ENCODE data around the gene PTPRJ.

Gene PTPRJ

DNA sequence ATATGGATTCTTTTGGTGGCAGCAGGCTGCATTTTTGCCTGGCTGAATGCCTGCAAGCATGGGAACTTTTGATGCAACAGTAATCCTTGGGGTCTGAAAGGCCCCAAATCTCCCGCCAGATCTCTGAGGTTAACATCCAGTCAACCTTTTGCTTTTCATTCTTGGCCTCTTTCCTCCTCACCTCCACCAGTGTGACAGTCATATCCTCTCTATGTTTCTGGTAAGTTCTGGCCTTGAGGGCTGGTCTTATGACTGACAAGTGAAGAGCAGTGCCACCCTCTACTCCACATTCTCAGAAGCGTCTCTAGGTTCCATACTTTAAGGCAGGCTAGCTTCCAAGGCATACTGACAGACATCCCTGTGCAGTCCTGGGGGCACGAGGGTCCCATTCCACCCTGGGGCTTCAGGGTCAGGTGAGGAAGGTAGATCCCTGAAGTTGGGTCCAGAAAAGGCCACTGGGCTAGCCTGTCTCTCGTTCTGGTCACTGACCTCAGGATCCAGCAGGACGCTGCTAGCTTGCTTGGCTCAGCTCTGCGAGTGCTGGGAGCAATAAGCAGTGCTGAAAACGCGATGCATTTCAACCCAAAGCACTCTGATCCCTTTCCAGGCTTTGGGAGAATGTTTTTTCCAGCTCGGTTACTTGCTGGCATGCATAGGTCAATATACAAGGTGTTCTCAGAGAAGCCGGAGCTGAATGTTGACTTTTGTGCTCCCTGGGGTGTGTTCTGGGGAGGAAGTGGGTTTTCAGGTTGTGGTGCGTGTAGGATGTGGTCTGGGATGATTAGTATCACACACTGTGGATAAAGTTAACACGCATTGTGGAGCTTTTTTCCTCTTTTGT is 75.2 kb downstream of the PTPRJ start:
- peak overlapping the region in 4 of 7 experiments; percentile 12 to 38 (median 30) for H3K4me3 ChIP-seq (ENCODE audit: control insufficient read depth in 1 of 7, extremely low read depth in 1 of 7, insufficient read depth in 4 of 7, low read depth in 2 of 7, low read length in 6 of 7)
- no peaks in the 10 kb centered on the region for H3K27me3 ChIP-seq (replicated peaks in 2 of 5; ENCODE audit: control insufficient read depth in 4 of 5, insufficient read depth in 5 of 5, low read length in 4 of 5)
- H3K36me3 ChIP-seq (ENCODE audit: control insufficient read depth in 4 of 4, insufficient read depth in 4 of 4, low read length in 3 of 4) = no peaks in the 10 kb centered on the region
- POLR2A ChIA-PET = no interaction called here
- CTCF ChIA-PET = interaction anchor here (0.6 to 3.1 kb wide), 11 partner anchors 12 to 121 kb away, joined by 3 to 10 read pairs (median 4); no protein-coding TSS in a partner anchor
- H3K9me3 ChIP-seq (ENCODE audit: control extremely low read depth in 1 of 5, control insufficient read depth in 4 of 5, insufficient read depth in 2 of 5, low read depth in 1 of 5, low read length in 4 of 5) = no peaks in the 10 kb centered on the region
- DNase-seq = peak; percentile 78 to 90 (median 87)
- H3K27ac ChIP-seq (ENCODE audit: insufficient read depth in 1 of 2, low read depth in 1 of 2, low read length in 2 of 2, poor library complexity in 1 of 2, severe bottlenecking in 2 of 2) = no peak overlapping the region
- peaks cover 20 to 50% (median 24%) of the 10 kb centered on the region in 4 experiments for H3K4me1 ChIP-seq (ENCODE audit: control extremely low read depth in 1 of 4, control insufficient read depth in 4 of 4, insufficient read depth in 4 of 4, low read length in 3 of 4)
- 21% methylated on average over 9 of the region's 12 CpGs for WGBS (ENCODE audit: insufficient coverage)

DNA sequence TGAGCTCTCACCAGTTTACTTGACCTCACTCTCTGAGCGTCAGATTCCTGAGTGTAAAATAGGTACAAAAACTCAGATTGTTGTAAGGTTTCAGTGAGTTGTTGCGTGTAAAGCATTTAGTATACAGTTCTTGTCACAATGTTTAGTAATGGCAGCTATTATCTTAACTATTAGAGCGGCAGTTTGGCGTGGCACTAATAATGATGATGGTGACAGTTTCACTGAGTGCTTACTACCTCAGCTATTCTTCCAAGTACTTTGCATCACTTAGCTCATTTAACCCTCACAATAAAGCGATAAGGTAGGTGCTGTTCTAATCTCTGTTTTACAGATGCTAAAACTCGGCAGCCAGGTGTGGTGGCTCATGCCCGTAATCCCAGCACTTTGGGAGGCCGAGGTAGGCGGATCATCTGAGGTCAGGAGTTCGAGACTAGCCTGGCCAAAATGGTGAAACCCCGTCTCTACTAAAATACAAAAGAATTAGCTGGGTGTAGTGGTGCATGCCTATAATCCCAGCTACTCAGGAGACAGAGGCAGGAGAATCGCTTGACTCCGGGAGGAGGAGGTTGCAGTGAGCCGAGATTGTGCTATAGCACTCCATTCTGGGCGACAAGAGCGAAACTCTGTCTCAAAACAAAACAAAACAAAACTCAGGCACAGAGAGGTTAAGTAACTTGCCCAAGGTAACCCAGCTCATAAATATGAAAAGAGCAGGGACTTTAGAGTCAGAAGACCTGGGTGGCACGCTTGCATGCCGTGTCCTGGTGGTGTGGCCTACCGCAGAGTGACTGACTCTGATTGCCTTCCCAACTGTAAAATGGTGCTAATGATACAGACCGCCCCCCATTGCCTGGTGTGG is 76.2 kb downstream of the PTPRJ start:
- H3K9me3 ChIP-seq (ENCODE audit: control extremely low read depth in 1 of 5, control insufficient read depth in 4 of 5, insufficient read depth in 2 of 5, low read depth in 1 of 5, low read length in 4 of 5) = no peaks in the 10 kb centered on the region
- no peaks in the 10 kb centered on the region for H3K36me3 ChIP-seq (ENCODE audit: control insufficient read depth in 4 of 4, insufficient read depth in 4 of 4, low read length in 3 of 4)
- DNase-seq = no peak
- H3K4me1 ChIP-seq (ENCODE audit: control extremely low read depth in 1 of 4, control insufficient read depth in 4 of 4, insufficient read depth in 4 of 4, low read length in 3 of 4) = peaks cover 18 to 49% (median 28%) of the 10 kb centered on the region in 4 experiments
- H3K4me3 ChIP-seq (ENCODE audit: control insufficient read depth in 1 of 7, extremely low read depth in 1 of 7, insufficient read depth in 4 of 7, low read depth in 2 of 7, low read length in 6 of 7) = peak overlapping the region in 1 of 7 experiments; percentile 38
- H3K27me3 ChIP-seq (replicated peaks in 2 of 5; ENCODE audit: control insufficient read depth in 4 of 5, insufficient read depth in 5 of 5, low read length in 4 of 5) = no peaks in the 10 kb centered on the region
- H3K27ac ChIP-seq (ENCODE audit: insufficient read depth in 1 of 2, low read depth in 1 of 2, low read length in 2 of 2, poor library complexity in 1 of 2, severe bottlenecking in 2 of 2) = no peak overlapping the region
- 87% methylated on average over 12 of the region's 20 CpGs for WGBS (ENCODE audit: insufficient coverage)
- CTCF ChIA-PET = interaction anchor here (0.8 to 3.1 kb wide), 11 partner anchors 14 to 122 kb away, joined by 3 to 10 read pairs (median 4); no protein-coding TSS in a partner anchor
- POLR2A ChIA-PET = no interaction called here

DNA sequence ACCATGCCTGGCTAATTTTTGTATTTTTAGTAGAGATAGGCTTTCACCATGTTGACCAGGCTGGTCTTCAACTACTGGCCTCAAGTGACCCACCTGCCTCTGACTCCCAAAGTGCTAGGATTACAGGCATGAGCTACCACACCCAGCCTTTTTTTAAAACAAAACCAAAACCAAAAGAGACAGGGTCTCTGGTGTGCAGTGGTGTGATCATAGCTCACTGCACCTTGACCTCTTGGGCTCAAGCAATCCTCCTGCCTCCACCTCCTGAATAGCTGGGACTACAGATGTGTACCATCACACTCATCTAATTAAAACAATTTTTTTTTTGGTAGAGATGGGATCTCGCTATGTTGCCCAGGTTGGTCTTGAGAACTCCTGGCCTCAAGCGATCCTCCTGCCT is 77.7 kb downstream of the PTPRJ start:
- ChIA-PET CTCF (interaction anchor here (0.9 to 3.1 kb wide), 2 partner anchors 25 to 51 kb away, joined by 3 to 10 read pairs; no protein-coding TSS in a partner anchor), POLR2A (no interaction called here)
- no peak overlapping the region for H3K27ac ChIP-seq (ENCODE audit: insufficient read depth in 1 of 2, low read depth in 1 of 2, low read length in 2 of 2, poor library complexity in 1 of 2, severe bottlenecking in 2 of 2)
- no peaks in the 10 kb centered on the region for H3K9me3 ChIP-seq (ENCODE audit: control extremely low read depth in 1 of 5, control insufficient read depth in 4 of 5, insufficient read depth in 2 of 5, low read depth in 1 of 5, low read length in 4 of 5)
- WGBS (ENCODE audit: insufficient coverage) = 95% methylated on average over 2 of the region's 2 CpGs
- H3K27me3 ChIP-seq (replicated peaks in 2 of 5; ENCODE audit: control insufficient read depth in 4 of 5, insufficient read depth in 5 of 5, low read length in 4 of 5) = no peaks in the 10 kb centered on the region
- peaks cover 14 to 41% (median 28%) of the 10 kb centered on the region in 4 experiments for H3K4me1 ChIP-seq (ENCODE audit: control extremely low read depth in 1 of 4, control insufficient read depth in 4 of 4, insufficient read depth in 4 of 4, low read length in 3 of 4)
- no peaks in the 10 kb centered on the region for H3K36me3 ChIP-seq (ENCODE audit: control insufficient read depth in 4 of 4, insufficient read depth in 4 of 4, low read length in 3 of 4)
- no peak for DNase-seq
- H3K4me3 ChIP-seq (ENCODE audit: control insufficient read depth in 1 of 7, extremely low read depth in 1 of 7, insufficient read depth in 4 of 7, low read depth in 2 of 7, low read length in 6 of 7) = no peak overlapping the region

DNA sequence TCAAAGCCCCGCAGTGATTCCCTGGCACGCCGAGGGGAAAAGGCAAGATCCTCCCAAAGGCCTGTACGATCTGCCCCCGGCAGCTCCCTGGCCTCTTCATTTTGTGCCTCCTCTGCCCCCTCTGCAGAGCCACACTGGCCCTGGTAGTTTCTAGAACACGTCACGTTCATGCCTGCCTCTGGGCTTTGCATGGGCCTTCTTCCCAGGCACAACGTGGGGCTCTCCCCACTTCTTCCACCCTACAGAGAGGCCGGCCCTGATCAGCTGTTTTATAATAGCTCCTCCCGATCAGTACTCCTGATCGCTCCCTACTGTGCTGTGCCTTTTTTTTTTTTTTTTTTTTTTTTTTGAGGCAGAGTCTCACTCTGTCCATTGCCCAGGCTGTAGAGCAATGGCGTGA is 78.4 kb downstream of the PTPRJ start:
- peaks cover 14 to 41% (median 28%) of the 10 kb centered on the region in 4 experiments for H3K4me1 ChIP-seq (ENCODE audit: control extremely low read depth in 1 of 4, control insufficient read depth in 4 of 4, insufficient read depth in 4 of 4, low read length in 3 of 4)
- 98% methylated on average over 10 of the region's 12 CpGs for WGBS (ENCODE audit: insufficient coverage)
- no peaks in the 10 kb centered on the region for H3K9me3 ChIP-seq (ENCODE audit: control extremely low read depth in 1 of 5, control insufficient read depth in 4 of 5, insufficient read depth in 2 of 5, low read depth in 1 of 5, low read length in 4 of 5)
- H3K36me3 ChIP-seq (ENCODE audit: control insufficient read depth in 4 of 4, insufficient read depth in 4 of 4, low read length in 3 of 4) = no peaks in the 10 kb centered on the region
- H3K27ac ChIP-seq (ENCODE audit: insufficient read depth in 1 of 2, low read depth in 1 of 2, low read length in 2 of 2, poor library complexity in 1 of 2, severe bottlenecking in 2 of 2) = no peak overlapping the region
- ChIA-PET CTCF (no interaction called here), POLR2A (no interaction called here)
- no peak for DNase-seq
- H3K4me3 ChIP-seq (ENCODE audit: control insufficient read depth in 1 of 7, extremely low read depth in 1 of 7, insufficient read depth in 4 of 7, low read depth in 2 of 7, low read length in 6 of 7) = no peak overlapping the region
- H3K27me3 ChIP-seq (replicated peaks in 2 of 5; ENCODE audit: control insufficient read depth in 4 of 5, insufficient read depth in 5 of 5, low read length in 4 of 5) = no peaks in the 10 kb centered on the region

- Histone ChIP-seq H3K4me1 (ENCODE audit: control extremely low read depth in 1 of 4, control insufficient read depth in 4 of 4, insufficient read depth in 4 of 4, low read length in 3 of 4) (peaks cover 0 to 27% (median 12%) of the 10 kb centered on the region in 4 experiments), H3K36me3 (ENCODE audit: control insufficient read depth in 4 of 4, insufficient read depth in 4 of 4, low read length in 3 of 4) (no peaks in the 10 kb centered on the region), H3K4me3 (ENCODE audit: control insufficient read depth in 1 of 7, extremely low read depth in 1 of 7, insufficient read depth in 4 of 7, low read depth in 2 of 7, low read length in 6 of 7) (no peak overlapping the region), H3K27ac (ENCODE audit: insufficient read depth in 1 of 2, low read depth in 1 of 2, low read length in 2 of 2, poor library complexity in 1 of 2, severe bottlenecking in 2 of 2) (no peak overlapping the region), H3K27me3 (replicated peaks in 2 of 5; ENCODE audit: control insufficient read depth in 4 of 5, insufficient read depth in 5 of 5, low read length in 4 of 5) (no peaks in the 10 kb centered on the region), H3K9me3 (ENCODE audit: control extremely low read depth in 1 of 5, control insufficient read depth in 4 of 5, insufficient read depth in 2 of 5, low read depth in 1 of 5, low read length in 4 of 5) (no peaks in the 10 kb centered on the region)
- 82% methylated on average over 2 of the region's 3 CpGs for WGBS (ENCODE audit: insufficient coverage)
- ChIA-PET CTCF (interaction anchor here (0.8 kb wide), 2 partner anchors 12 to 18 kb away, joined by 3 to 4 read pairs; no protein-coding TSS in a partner anchor), POLR2A (no interaction called here)
- no peak for DNase-seq
Observed at GRCh38 chr11:48062649-48063048, 82.3 kb downstream of the PTPRJ start.

GRCh38 chr11:48063424-48063978 is 83.1 kb downstream of the PTPRJ start:
- no peaks in the 10 kb centered on the region for H3K36me3 ChIP-seq (ENCODE audit: control insufficient read depth in 4 of 4, insufficient read depth in 4 of 4, low read length in 3 of 4)
- no peak overlapping the region for H3K27ac ChIP-seq (ENCODE audit: insufficient read depth in 1 of 2, low read depth in 1 of 2, low read length in 2 of 2, poor library complexity in 1 of 2, severe bottlenecking in 2 of 2)
- H3K4me3 ChIP-seq (ENCODE audit: control insufficient read depth in 1 of 7, extremely low read depth in 1 of 7, insufficient read depth in 4 of 7, low read depth in 2 of 7, low read length in 6 of 7) = no peak overlapping the region
- H3K4me1 ChIP-seq (ENCODE audit: control extremely low read depth in 1 of 4, control insufficient read depth in 4 of 4, insufficient read depth in 4 of 4, low read length in 3 of 4) = peaks cover 0 to 28% (median 12%) of the 10 kb centered on the region in 4 experiments
- CTCF ChIA-PET = interaction anchor here (0.7 to 1.4 kb wide), 6 partner anchors 12 to 131 kb away, joined by 3 to 4 read pairs (median 3); no protein-coding TSS in a partner anchor
- no peak for DNase-seq
- POLR2A ChIA-PET = no interaction called here
- no peaks in the 10 kb centered on the region for H3K27me3 ChIP-seq (replicated peaks in 2 of 5; ENCODE audit: control insufficient read depth in 4 of 5, insufficient read depth in 5 of 5, low read length in 4 of 5)
- H3K9me3 ChIP-seq (ENCODE audit: control extremely low read depth in 1 of 5, control insufficient read depth in 4 of 5, insufficient read depth in 2 of 5, low read depth in 1 of 5, low read length in 4 of 5) = peaks cover 0 to 2% (median 0%) of the 10 kb centered on the region in 5 experiments
- WGBS (ENCODE audit: insufficient coverage) = 50% methylated on average over 1 of the region's 2 CpGs

All from common myeloid progenitor, CD34-positive (primary cell).